ENCODE results near the gene FMNL3.

Gene FMNL3

DNA sequence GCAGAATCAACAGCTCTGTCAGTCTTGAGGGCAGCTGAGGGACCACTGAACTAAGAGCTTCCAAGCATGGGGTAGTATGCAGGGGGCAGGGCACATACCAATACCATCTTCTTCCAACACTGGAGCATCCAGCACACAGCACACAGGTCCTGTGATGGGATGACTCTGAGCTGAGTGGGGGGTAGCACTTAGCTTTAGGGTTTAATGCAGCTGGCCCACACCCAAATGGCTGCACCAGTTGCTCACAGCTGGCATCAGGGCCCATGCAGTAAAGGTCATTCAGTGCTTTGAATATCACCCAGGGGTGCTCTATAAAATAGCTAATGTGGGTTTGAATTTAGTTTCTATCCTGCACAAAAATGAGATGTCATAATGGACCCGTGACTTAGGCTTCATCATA, 103.5 kb downstream of the FMNL3 start:
- no peak for DNase-seq
- no peaks in the 10 kb centered on the region for H3K27me3 ChIP-seq (replicated peaks in 2 of 5; ENCODE audit: control insufficient read depth in 4 of 5, insufficient read depth in 5 of 5, low read length in 4 of 5)
- no peak overlapping the region for H3K4me3 ChIP-seq (ENCODE audit: control insufficient read depth in 1 of 7, extremely low read depth in 1 of 7, insufficient read depth in 4 of 7, low read depth in 2 of 7, low read length in 6 of 7)
- no peaks in the 10 kb centered on the region for H3K9me3 ChIP-seq (ENCODE audit: control extremely low read depth in 1 of 5, control insufficient read depth in 4 of 5, insufficient read depth in 2 of 5, low read depth in 1 of 5, low read length in 4 of 5)
- POLR2A ChIA-PET: no interaction called here
- peaks cover 0 to 9% (median 7%) of the 10 kb centered on the region in 4 experiments for H3K4me1 ChIP-seq (ENCODE audit: control extremely low read depth in 1 of 4, control insufficient read depth in 4 of 4, insufficient read depth in 4 of 4, low read length in 3 of 4)
- CTCF ChIA-PET: interaction anchor here (1.0 to 2.9 kb wide), 5 partner anchors 11 to 50 kb away, joined by 3 to 11 read pairs (median 6); no protein-coding TSS in a partner anchor
- H3K27ac ChIP-seq (ENCODE audit: insufficient read depth in 1 of 2, low read depth in 1 of 2, low read length in 2 of 2, poor library complexity in 1 of 2, severe bottlenecking in 2 of 2): no peak overlapping the region
- 100% methylated on average over 1 of the region's 1 CpG for whole genome bisulfite sequencing (ENCODE audit: insufficient coverage)
- peaks cover 0 to 6% (median 2%) of the 10 kb centered on the region in 4 experiments for H3K36me3 ChIP-seq (ENCODE audit: control insufficient read depth in 4 of 4, insufficient read depth in 4 of 4, low read length in 3 of 4)

GRCh38 chr12:49599961-49600360, 107.2 kb downstream of the FMNL3 start:
- CTCF ChIA-PET: interaction anchor here (1.0 to 1.9 kb wide), 3 partner anchors 11 to 24 kb away, joined by 3 to 5 read pairs (median 4); no protein-coding TSS in a partner anchor
- WGBS (ENCODE audit: insufficient coverage): 97% methylated on average over 8 of the region's 8 CpGs

GRCh38 chr12:49598527-49598926, 108.7 kb downstream of the FMNL3 start:
- no peak for DNase-seq
- Histone ChIP-seq H3K9me3 (ENCODE audit: control extremely low read depth in 1 of 5, control insufficient read depth in 4 of 5, insufficient read depth in 2 of 5, low read depth in 1 of 5, low read length in 4 of 5) (peaks cover 0 to 1% (median 0%) of the 10 kb centered on the region in 5 experiments), H3K27ac (ENCODE audit: insufficient read depth in 1 of 2, low read depth in 1 of 2, low read length in 2 of 2, poor library complexity in 1 of 2, severe bottlenecking in 2 of 2) (no peak overlapping the region), H3K4me1 (ENCODE audit: control extremely low read depth in 1 of 4, control insufficient read depth in 4 of 4, insufficient read depth in 4 of 4, low read length in 3 of 4) (no peaks in the 10 kb centered on the region), H3K27me3 (replicated peaks in 2 of 5; ENCODE audit: control insufficient read depth in 4 of 5, insufficient read depth in 5 of 5, low read length in 4 of 5) (no peaks in the 10 kb centered on the region), H3K4me3 (ENCODE audit: control insufficient read depth in 1 of 7, extremely low read depth in 1 of 7, insufficient read depth in 4 of 7, low read depth in 2 of 7, low read length in 6 of 7) (no peak overlapping the region), H3K36me3 (ENCODE audit: control insufficient read depth in 4 of 4, insufficient read depth in 4 of 4, low read length in 3 of 4) (peaks cover 0 to 8% (median 4%) of the 10 kb centered on the region in 4 experiments)
- CTCF ChIA-PET: interaction anchor here (1.4 to 1.7 kb wide), 2 partner anchors 18 to 240 kb away, joined by 3 to 5 read pairs; no protein-coding TSS in a partner anchor
- WGBS (ENCODE audit: insufficient coverage): 94% methylated on average over 8 of the region's 10 CpGs
- POLR2A ChIA-PET: no interaction called here

More at GRCh38 chr12:49599961-49600360, 107.2 kb downstream of the FMNL3 start:
- Histone ChIP-seq H3K4me3 (ENCODE audit: control insufficient read depth in 1 of 7, extremely low read depth in 1 of 7, insufficient read depth in 4 of 7, low read depth in 2 of 7, low read length in 6 of 7) (no peak overlapping the region), H3K27ac (ENCODE audit: insufficient read depth in 1 of 2, low read depth in 1 of 2, low read length in 2 of 2, poor library complexity in 1 of 2, severe bottlenecking in 2 of 2) (no peak overlapping the region), H3K9me3 (ENCODE audit: control extremely low read depth in 1 of 5, control insufficient read depth in 4 of 5, insufficient read depth in 2 of 5, low read depth in 1 of 5, low read length in 4 of 5) (peaks cover 0 to 1% (median 0%) of the 10 kb centered on the region in 5 experiments), H3K4me1 (ENCODE audit: control extremely low read depth in 1 of 4, control insufficient read depth in 4 of 4, insufficient read depth in 4 of 4, low read length in 3 of 4) (peaks cover 0 to 4% (median 3%) of the 10 kb centered on the region in 4 experiments), H3K27me3 (replicated peaks in 2 of 5; ENCODE audit: control insufficient read depth in 4 of 5, insufficient read depth in 5 of 5, low read length in 4 of 5) (no peaks in the 10 kb centered on the region), H3K36me3 (ENCODE audit: control insufficient read depth in 4 of 4, insufficient read depth in 4 of 4, low read length in 3 of 4) (peaks cover 0 to 8% (median 4%) of the 10 kb centered on the region in 4 experiments)
- DNase-seq: no peak
- POLR2A ChIA-PET: interaction anchor here (0.6 kb wide), 1 partner anchor 93 kb away, joined by 5 read pairs; no protein-coding TSS in a partner anchor

GRCh38 chr12:49588721-49589516, 118.3 kb downstream of the FMNL3 start:
- ChIA-PET POLR2A (interaction anchor here (1.4 kb wide), 1 partner anchor 34 kb away, joined by 3 read pairs; no protein-coding TSS in a partner anchor), CTCF (interaction anchor here (1.0 to 2.0 kb wide), 8 partner anchors 8 to 48 kb away, joined by 3 to 8 read pairs (median 4); partner anchors contain the start of gene PRPF40B)
- no peak overlapping the region for H3K4me3 ChIP-seq (ENCODE audit: control insufficient read depth in 1 of 7, extremely low read depth in 1 of 7, insufficient read depth in 4 of 7, low read depth in 2 of 7, low read length in 6 of 7)
- H3K27me3 ChIP-seq (replicated peaks in 2 of 5; ENCODE audit: control insufficient read depth in 4 of 5, insufficient read depth in 5 of 5, low read length in 4 of 5): no peaks in the 10 kb centered on the region
- H3K27ac ChIP-seq (ENCODE audit: insufficient read depth in 1 of 2, low read depth in 1 of 2, low read length in 2 of 2, poor library complexity in 1 of 2, severe bottlenecking in 2 of 2): peak overlapping the region in 1 of 2 experiments; percentile 11
- H3K36me3 ChIP-seq (ENCODE audit: control insufficient read depth in 4 of 4, insufficient read depth in 4 of 4, low read length in 3 of 4): peaks cover 4 to 41% (median 16%) of the 10 kb centered on the region in 4 experiments
- 93% methylated on average over 3 of the region's 4 CpGs for WGBS (ENCODE audit: insufficient coverage)
- peak in 2 of 3 donors; percentile 5 to 13 for DNase-seq
- H3K4me1 ChIP-seq (ENCODE audit: control extremely low read depth in 1 of 4, control insufficient read depth in 4 of 4, insufficient read depth in 4 of 4, low read length in 3 of 4): peaks cover 0 to 9% (median 3%) of the 10 kb centered on the region in 4 experiments
- peaks cover 0 to 19% (median 6%) of the 10 kb centered on the region in 5 experiments for H3K9me3 ChIP-seq (ENCODE audit: control extremely low read depth in 1 of 5, control insufficient read depth in 4 of 5, insufficient read depth in 2 of 5, low read depth in 1 of 5, low read length in 4 of 5)

DNA sequence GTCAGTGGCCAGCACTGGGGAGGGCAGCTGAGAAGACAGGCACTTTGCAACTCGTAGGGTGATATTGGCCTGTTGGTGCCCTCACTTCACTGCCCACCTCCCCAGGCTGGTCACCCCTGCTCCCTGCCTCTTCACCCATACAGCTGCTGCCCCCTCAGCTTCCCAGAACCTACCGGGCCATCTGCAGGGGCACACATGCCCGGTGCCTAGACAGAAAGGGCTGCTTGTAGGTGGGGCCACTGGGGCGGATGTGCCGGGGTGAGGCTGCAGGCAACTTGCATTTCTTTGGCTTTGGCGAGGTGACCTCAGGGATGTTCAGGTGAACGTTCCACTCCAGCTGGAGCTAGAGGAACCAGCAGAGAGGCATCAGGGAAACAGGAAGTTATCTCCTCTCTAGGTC, 118.9 kb downstream of the FMNL3 start:
- H3K4me3 ChIP-seq (ENCODE audit: control insufficient read depth in 1 of 7, extremely low read depth in 1 of 7, insufficient read depth in 4 of 7, low read depth in 2 of 7, low read length in 6 of 7): no peak overlapping the region
- no peaks in the 10 kb centered on the region for H3K27me3 ChIP-seq (replicated peaks in 2 of 5; ENCODE audit: control insufficient read depth in 4 of 5, insufficient read depth in 5 of 5, low read length in 4 of 5)
- peaks cover 4 to 48% (median 22%) of the 10 kb centered on the region in 4 experiments for H3K36me3 ChIP-seq (ENCODE audit: control insufficient read depth in 4 of 4, insufficient read depth in 4 of 4, low read length in 3 of 4)
- H3K9me3 ChIP-seq (ENCODE audit: control extremely low read depth in 1 of 5, control insufficient read depth in 4 of 5, insufficient read depth in 2 of 5, low read depth in 1 of 5, low read length in 4 of 5): peaks cover 0 to 19% (median 6%) of the 10 kb centered on the region in 5 experiments
- POLR2A ChIA-PET: interaction anchor here (1.4 kb wide), 1 partner anchor 34 kb away, joined by 3 read pairs; no protein-coding TSS in a partner anchor
- DNase-seq: no peak
- H3K27ac ChIP-seq (ENCODE audit: insufficient read depth in 1 of 2, low read depth in 1 of 2, low read length in 2 of 2, poor library complexity in 1 of 2, severe bottlenecking in 2 of 2): no peak overlapping the region
- WGBS (ENCODE audit: insufficient coverage): 93% methylated on average over 7 of the region's 7 CpGs
- H3K4me1 ChIP-seq (ENCODE audit: control extremely low read depth in 1 of 4, control insufficient read depth in 4 of 4, insufficient read depth in 4 of 4, low read length in 3 of 4): peaks cover 0 to 9% (median 3%) of the 10 kb centered on the region in 4 experiments
- CTCF ChIA-PET: interaction anchor here (1.1 to 2.0 kb wide), 7 partner anchors 8 to 49 kb away, joined by 3 to 8 read pairs (median 5); partner anchors contain the start of gene PRPF40B

- H3K36me3 ChIP-seq (ENCODE audit: control insufficient read depth in 4 of 4, insufficient read depth in 4 of 4, low read length in 3 of 4): peaks cover 4 to 48% (median 23%) of the 10 kb centered on the region in 4 experiments
- DNase-seq: peak in 2 of 3 donors; percentile 19 to 25
- peaks cover 0 to 13% (median 6%) of the 10 kb centered on the region in 5 experiments for H3K9me3 ChIP-seq (ENCODE audit: control extremely low read depth in 1 of 5, control insufficient read depth in 4 of 5, insufficient read depth in 2 of 5, low read depth in 1 of 5, low read length in 4 of 5)
- H3K27me3 ChIP-seq (replicated peaks in 2 of 5; ENCODE audit: control insufficient read depth in 4 of 5, insufficient read depth in 5 of 5, low read length in 4 of 5): no peaks in the 10 kb centered on the region
- peaks cover 0 to 9% (median 3%) of the 10 kb centered on the region in 4 experiments for H3K4me1 ChIP-seq (ENCODE audit: control extremely low read depth in 1 of 4, control insufficient read depth in 4 of 4, insufficient read depth in 4 of 4, low read length in 3 of 4)
- CTCF ChIA-PET: interaction anchor here (1.5 kb wide), 1 partner anchor 15 kb away, joined by 5 read pairs; no protein-coding TSS in a partner anchor
- POLR2A ChIA-PET: interaction anchor here (0.6 kb wide), 1 partner anchor 73 kb away, joined by 5 read pairs; no protein-coding TSS in a partner anchor
- H3K27ac ChIP-seq (ENCODE audit: insufficient read depth in 1 of 2, low read depth in 1 of 2, low read length in 2 of 2, poor library complexity in 1 of 2, severe bottlenecking in 2 of 2): no peak overlapping the region
- no peak overlapping the region for H3K4me3 ChIP-seq (ENCODE audit: control insufficient read depth in 1 of 7, extremely low read depth in 1 of 7, insufficient read depth in 4 of 7, low read depth in 2 of 7, low read length in 6 of 7)
- 91% methylated on average over 10 of the region's 11 CpGs for WGBS (ENCODE audit: insufficient coverage)
Measured at GRCh38 chr12:49587174-49587908, 119.9 kb downstream of the FMNL3 start.

Measured in common myeloid progenitor, CD34-positive (primary cell).